Trophoblast cell (in vitro differentiated cells and primary cell): ENCODE data around the gene GNAI2.

Experiments
- DNase-seq, 2 donors: peaks; one replicate each; pipeline ENCODE4 v3.0.0-alpha.2; 2016
- H2AFZ ChIP-seq: 2 replicates; pipeline ENCODE4 v1.6.1; 2013; ENCODE audit warnings: low read length, moderate library complexity, mild to moderate bottlenecking; ENCODE audit not compliant: insufficient read depth, poor library complexity
- H2AK5ac ChIP-seq: 2 replicates; pipeline ENCODE4 v1.6.1; 2013; ENCODE audit warnings: mild to moderate bottlenecking, low read length
- H2BK120ac ChIP-seq: 2 replicates; pipeline ENCODE4 v1.6.1; 2013; ENCODE audit warnings: low read length, mild to moderate bottlenecking, moderate library complexity; ENCODE audit not compliant: insufficient read depth, poor library complexity
- H2BK12ac ChIP-seq: 2 replicates; pipeline ENCODE4 v1.6.1; 2013; ENCODE audit warnings: mild to moderate bottlenecking, low read length, moderate library complexity
- H2BK5ac ChIP-seq: 2 replicates; pipeline ENCODE4 v1.6.1; 2013; ENCODE audit warnings: low read length, low read depth, moderate library complexity, mild to moderate bottlenecking; ENCODE audit not compliant: poor library complexity
- H3K14ac ChIP-seq: 2 replicates; pipeline ENCODE4 v1.6.1; 2013; ENCODE audit warnings: mild to moderate bottlenecking, low read length
- H3K18ac ChIP-seq: 2 replicates; pipeline ENCODE4 v1.6.1; 2013; ENCODE audit warnings: mild to moderate bottlenecking, low read length
- H3K23ac ChIP-seq: 2 replicates; pipeline ENCODE4 v1.6.1; 2013; ENCODE audit warnings: low read length
- H3K27ac ChIP-seq: 2 replicates; pipeline ENCODE4 v1.5.1; 2013; ENCODE audit warnings: low read depth, mild to moderate bottlenecking, inconsistent platforms, low read length, moderate library complexity
- H3K27me3 ChIP-seq: 2 replicates; pipeline ENCODE4 v1.6.1; 2013; ENCODE audit warnings: inconsistent platforms, mild to moderate bottlenecking, low read length, moderate library complexity; ENCODE audit not compliant: insufficient read depth
- H3K36me3 ChIP-seq, 2 experiments: 1 replicate in 1 of 2; 2 replicates in 1 of 2; pipeline ENCODE4 v1.6.1; 2013; ENCODE audit warnings: low read length in 2 of 2, mild to moderate bottlenecking in 2 of 2, moderate library complexity in 1 of 2; ENCODE audit not compliant: insufficient read depth in 2 of 2, control insufficient read depth in 1 of 2
- H3K4ac ChIP-seq: 2 replicates; pipeline ENCODE4 v1.6.1; 2013; ENCODE audit warnings: low read depth, mild to moderate bottlenecking, low read length, moderate library complexity
- H3K4me1 ChIP-seq, 2 experiments: 1 replicate in 1 of 2; 2 replicates in 1 of 2; pipeline ENCODE4 v1.6.1; 2013; ENCODE audit warnings: low read length in 2 of 2, mild to moderate bottlenecking in 2 of 2, moderate library complexity in 1 of 2; ENCODE audit not compliant: insufficient read depth in 2 of 2, control insufficient read depth in 1 of 2
- H3K4me2 ChIP-seq: 2 replicates; pipeline ENCODE4 v1.6.1; 2013; ENCODE audit warnings: inconsistent platforms, mild to moderate bottlenecking, low read length, moderate library complexity
- H3K4me3 ChIP-seq: 2 replicates; pipeline ENCODE4 v1.5.1; 2013; ENCODE audit warnings: mild to moderate bottlenecking, low read depth, low read length, inconsistent platforms
- H3K79me1 ChIP-seq: one replicate; pipeline ENCODE4 v1.6.1; 2013; ENCODE audit warnings: low read length
- H3K79me2 ChIP-seq: 2 replicates; pipeline ENCODE4 v1.6.1; 2013; ENCODE audit warnings: low read length, mild to moderate bottlenecking; ENCODE audit not compliant: control insufficient read depth, insufficient read depth, poor library complexity
- H3K9ac ChIP-seq: 2 replicates; pipeline ENCODE4 v1.6.1; 2013; ENCODE audit warnings: mild to moderate bottlenecking, low read length
- H3K9me3 ChIP-seq: 2 replicates; pipeline ENCODE4 v1.6.1; 2013; ENCODE audit warnings: low read depth, mild to moderate bottlenecking, control low read depth, inconsistent platforms, low read length; ENCODE audit not compliant: insufficient read depth
- H4K12ac ChIP-seq: 2 replicates; pipeline ENCODE4 v1.6.1; 2013; ENCODE audit warnings: low read depth, mild to moderate bottlenecking, low read length, moderate library complexity
- H4K8ac ChIP-seq: 2 replicates; pipeline ENCODE4 v1.6.1; 2013; ENCODE audit warnings: low read depth, mild to moderate bottlenecking, low read length, moderate library complexity
- H4K91ac ChIP-seq: one replicate; pipeline ENCODE4 v1.6.1; 2013; ENCODE audit warnings: low read depth, mild to moderate bottlenecking, low read length, moderate library complexity
- WGBS: extraction: QIAGEN DNeasy Blood & Tissue Kit; methylation state at CpG from one replicate; pipeline ENCODE4 v1.1.7; 2013; ENCODE audit warnings: missing lambda C conversion rate; ENCODE audit not compliant: insufficient read length, insufficient coverage; ENCODE audit errors: extremely low coverage; 5-methylcytosine and 5-hydroxymethylcytosine counted together

The GNAI2 gene

GRCh38 chr3:50299929-50300680, 64.1 kb downstream of the GNAI2 start:
- H4K8ac ChIP-seq, result peak overlapping the region; percentile 51
- H3K14ac ChIP-seq, result peak overlapping the region; percentile 23
- peak overlapping the region; percentile 70 for H3K4me2 ChIP-seq
- peak overlapping the region; percentile 81 for H2AK5ac ChIP-seq
- peak overlapping the region; percentile 32 for H3K4me3 ChIP-seq
- no CpG with 5 or more reads among the region's 12 CpGs for WGBS
- H3K4ac ChIP-seq, result peak overlapping the region; percentile 2
- H3K79me2 ChIP-seq, result peaks cover 3% of the 10 kb centered on the region
- peaks cover 19 to 24% of the 10 kb centered on the region in 2 experiments for H3K4me1 ChIP-seq
- peak overlapping the region; percentile 31 for H4K12ac ChIP-seq
- peak overlapping the region; percentile 69 for H3K27ac ChIP-seq
- H4K91ac ChIP-seq, result peak overlapping the region; percentile 37
- H2AFZ ChIP-seq, result peak overlapping the region; percentile 66
- H3K79me1 ChIP-seq, result peaks cover 24% of the 10 kb centered on the region
- peak overlapping the region; percentile 34 for H3K18ac ChIP-seq
- H3K23ac ChIP-seq, result no peak overlapping the region
- H2BK5ac ChIP-seq, result peak overlapping the region; percentile 29
- no peaks in the 10 kb centered on the region for H3K27me3 ChIP-seq
- peak overlapping the region; percentile 74 for H2BK12ac ChIP-seq
- H3K9me3 ChIP-seq, result peaks cover 2% of the 10 kb centered on the region
- DNase-seq, result peak in 1 of 2 donors; percentile 16
- peak overlapping the region; percentile 11 for H3K9ac ChIP-seq
- H2BK120ac ChIP-seq, result peak overlapping the region; percentile 43
- H3K36me3 ChIP-seq, result peaks cover 4 to 5% of the 10 kb centered on the region in 2 experiments

- Histone ChIP-seq H3K4me1 (peaks cover 19 to 24% of the 10 kb centered on the region in 2 experiments), H3K27ac (no peak overlapping the region), H3K14ac (peak overlapping the region; percentile 23), H4K12ac (peak overlapping the region; percentile 31), H2AK5ac (peak overlapping the region; percentile 81), H3K27me3 (no peaks in the 10 kb centered on the region), H3K4ac (peak overlapping the region; percentile 2), H3K4me3 (no peak overlapping the region), H2AFZ (no peak overlapping the region), H2BK12ac (peak overlapping the region; percentile 74), H3K36me3 (peaks cover 4 to 5% of the 10 kb centered on the region in 2 experiments), H4K8ac (peak overlapping the region; percentile 51), H3K79me1 (peaks cover 24% of the 10 kb centered on the region), H2BK120ac (peak overlapping the region; percentile 43), H2BK5ac (no peak overlapping the region), H4K91ac (peak overlapping the region; percentile 37), H3K23ac (no peak overlapping the region), H3K79me2 (peaks cover 3% of the 10 kb centered on the region), H3K18ac (peak overlapping the region; percentile 34), H3K4me2 (no peak overlapping the region), H3K9ac (no peak overlapping the region), H3K9me3 (peaks cover 2% of the 10 kb centered on the region)
- WGBS, result no CpG with 5 or more reads among the region's 6 CpGs
- DNase-seq, result no peak
Observed at GRCh38 chr3:50300681-50301254, 64.8 kb downstream of the GNAI2 start.

GRCh38 chr3:50302095-50303012, 66.3 kb downstream of the GNAI2 start:
- Histone ChIP-seq H2AFZ (no peak overlapping the region), H3K79me1 (peaks cover 24% of the 10 kb centered on the region), H3K23ac (no peak overlapping the region), H3K79me2 (peaks cover 3% of the 10 kb centered on the region), H3K14ac (no peak overlapping the region), H4K91ac (no peak overlapping the region), H4K8ac (no peak overlapping the region), H2BK12ac (no peak overlapping the region), H4K12ac (no peak overlapping the region), H3K27ac (no peak overlapping the region), H2BK5ac (no peak overlapping the region), H3K9ac (no peak overlapping the region), H3K18ac (no peak overlapping the region), H3K4me2 (no peak overlapping the region), H3K4me3 (no peak overlapping the region), H3K9me3 (peaks cover 7% of the 10 kb centered on the region), H2BK120ac (no peak overlapping the region), H3K4ac (no peak overlapping the region), H2AK5ac (peak overlapping the region; percentile 44), H3K36me3 (no peaks in the 10 kb centered on the region), H3K27me3 (no peaks in the 10 kb centered on the region), H3K4me1 (peaks cover 19 to 24% of the 10 kb centered on the region in 2 experiments)
- no peak for DNase-seq
- WGBS, result no CpG with 5 or more reads among the region's 32 CpGs
